PC-9 (cell line): ENCODE data around the gene DGCR6L. TPM values are rescaled to one million over a fixed set of nuclear protein-coding genes. Genes with fewer than 3 reads are reported as not detected.
"Not testable (repeated sequence)": the region's sequence is repeated elsewhere in the genome, so short reads cannot be mapped to it uniquely, and the experiment has no call there.

Experiments used
- BruUV-seq: library from RNA; stranded (reverse); fragments of 400-500 nt; replicated peaks from 2 replicates; lab custom pipeline; 2021; lab: Mats Ljungman, UMichigan
- CTCF ChIA-PET: fragments of 300-600 bp; sonication (Branson Sonifier 250); formaldehyde crosslinking; loops from one replicate; lab custom pipeline; 2022; ENCODE audit warnings: antibody characterized with exemption; lab: Charles Lee
- POLR2A ChIA-PET: fragments of 300-600 bp; sonication (Branson Sonifier 250); formaldehyde crosslinking; loops from one replicate; lab custom pipeline; 2022; ENCODE audit warnings: antibody characterized with exemption; ENCODE audit not compliant: unreplicated experiment; lab: Charles Lee
- DNase-seq, 2 experiments: peaks; one replicate each; pipeline versions ENCODE4 v3.0.0 to v3.0.0-alpha.2; 2015 to 2022; ENCODE audit warnings: mixed read lengths in 1 of 2
- H2AFZ ChIP-seq: fragments of 200-600 bp; sonication (generic); 2 replicates; pipeline ENCODE4 v1.8.1; 2017; ENCODE audit warnings: antibody characterized with exemption
- H3F3A ChIP-seq: fragments of 200-600 bp; sonication (generic); 2 replicates; pipeline ENCODE4 v1.8.1; 2017; ENCODE audit warnings: antibody characterized with exemption, mild to moderate bottlenecking, low read depth; ENCODE audit not compliant: insufficient read depth
- H3K27ac ChIP-seq: fragments of 200-600 bp; sonication (generic); 2 replicates; pipeline ENCODE4 v1.6.1; 2016; ENCODE audit warnings: mixed run types
- H3K27me3 ChIP-seq: fragments of 200-600 bp; sonication (generic); 2 replicates; pipeline ENCODE4 v1.6.1; 2016; ENCODE audit warnings: low read depth, mixed run types; ENCODE audit not compliant: insufficient read depth
- H3K36me3 ChIP-seq: fragments of 200-600 bp; sonication (generic); 2 replicates; pipeline ENCODE4 v1.6.1; 2016; ENCODE audit warnings: low read depth, mixed run types
- H3K4me1 ChIP-seq: fragments of 200-600 bp; sonication (generic); replicated peaks from 2 replicates; pipeline ENCODE4 v1.6.1; 2016; ENCODE audit warnings: mixed run types; ENCODE audit not compliant: insufficient read depth
- H3K4me2 ChIP-seq: fragments of 200-600 bp; sonication (generic); 2 replicates; pipeline ENCODE4 v1.6.1; 2017; ENCODE audit warnings: mixed run types
- H3K4me3 ChIP-seq: fragments of 200-600 bp; sonication (generic); 2 replicates; pipeline ENCODE4 v1.6.1; 2016; ENCODE audit warnings: mixed run types
- H3K79me2 ChIP-seq: fragments of 200-600 bp; sonication (generic); 2 replicates; pipeline ENCODE4 v1.6.1; 2017; ENCODE audit warnings: low read depth, mixed run types
- H3K9me2 ChIP-seq: fragments of 200-600 bp; sonication (generic); 2 replicates; pipeline ENCODE4 v1.8.1; 2017; ENCODE audit warnings: mild to moderate bottlenecking; ENCODE audit not compliant: insufficient read depth
- H3K9me3 ChIP-seq: fragments of 200-600 bp; sonication (generic); 2 replicates; pipeline ENCODE4 v1.8.1; 2016; ENCODE audit warnings: low read depth; ENCODE audit not compliant: insufficient read depth
- H4K20me1 ChIP-seq: fragments of 200-600 bp; sonication (generic); 2 replicates; pipeline ENCODE4 v1.8.1; 2017; ENCODE audit not compliant: insufficient read depth
- EZH2 ChIP-seq: fragments of 200-600 bp; sonication (generic); IDR thresholded peaks from 2 replicates; pipeline ENCODE4 v1.8.0; 2017; ENCODE audit warnings: antibody characterized with exemption, low read depth
- intact Hi-C: fragments of 100-400 bp; cut with micrococcal nuclease; formaldehyde crosslinking; loops from one replicate; pipeline ENCODE4 v1.10.0; 2022; ENCODE audit not compliant: unreplicated experiment
- total RNA-seq: library from RNA; stranded (reverse); gene quantifications from 2 replicates; pipeline ENCODE4 v1.2.3, GENCODE V29; 2021
- TF ChIP-seq, protein P1 (sequence below): fragments of 200-600 bp; sonication (generic); conservative IDR thresholded peaks from 2 replicates; pipeline ENCODE4 v1.6.1; 2017; ENCODE audit warnings: mixed run types, antibody characterized with exemption, mild to moderate bottlenecking, moderate library complexity

Gene DGCR6L
- total RNA-seq, 1 experiment from 2014 or later, result 37.6 TPM

DNA sequence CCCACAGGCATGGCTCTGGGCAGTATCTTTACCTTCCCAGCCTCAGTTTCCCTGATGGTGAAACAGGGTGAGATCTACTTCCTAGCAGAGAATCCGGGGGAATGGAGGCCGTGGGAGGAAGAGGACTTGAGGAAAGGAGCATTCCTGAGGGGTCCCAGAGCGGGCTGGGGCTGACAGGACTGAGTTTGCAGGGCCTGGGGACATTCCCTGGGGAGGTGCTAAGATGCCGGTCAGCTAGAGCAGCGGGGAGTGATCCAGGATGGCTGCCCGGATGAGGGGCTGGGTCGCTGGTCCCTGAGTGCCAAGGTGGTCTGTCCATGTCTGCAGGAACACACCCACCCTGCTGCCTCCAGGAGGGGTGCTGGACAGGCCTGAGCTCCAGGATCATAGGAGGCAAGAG lies 43.4 kb downstream of the DGCR6L start:
- Histone ChIP-seq H3K27ac (no peak overlapping the region), H2AFZ (no peak overlapping the region), H3K36me3 (no peaks in the 10 kb centered on the region), H3K4me2 (no peak overlapping the region), H4K20me1 (no peaks in the 10 kb centered on the region), H3K4me3 (no peak overlapping the region), H3F3A (no peaks in the 10 kb centered on the region), H3K9me3 (no peaks in the 10 kb centered on the region), H3K4me1 (no peaks in the 10 kb centered on the region), H3K9me2 (no peaks in the 10 kb centered on the region), H3K27me3 (no peaks in the 10 kb centered on the region), H3K79me2 (no peaks in the 10 kb centered on the region)
- ChIA-PET CTCF (no interaction called here), POLR2A (no interaction called here)
- DNase-seq, result no peak
- TF ChIP-seq, protein P1, sequence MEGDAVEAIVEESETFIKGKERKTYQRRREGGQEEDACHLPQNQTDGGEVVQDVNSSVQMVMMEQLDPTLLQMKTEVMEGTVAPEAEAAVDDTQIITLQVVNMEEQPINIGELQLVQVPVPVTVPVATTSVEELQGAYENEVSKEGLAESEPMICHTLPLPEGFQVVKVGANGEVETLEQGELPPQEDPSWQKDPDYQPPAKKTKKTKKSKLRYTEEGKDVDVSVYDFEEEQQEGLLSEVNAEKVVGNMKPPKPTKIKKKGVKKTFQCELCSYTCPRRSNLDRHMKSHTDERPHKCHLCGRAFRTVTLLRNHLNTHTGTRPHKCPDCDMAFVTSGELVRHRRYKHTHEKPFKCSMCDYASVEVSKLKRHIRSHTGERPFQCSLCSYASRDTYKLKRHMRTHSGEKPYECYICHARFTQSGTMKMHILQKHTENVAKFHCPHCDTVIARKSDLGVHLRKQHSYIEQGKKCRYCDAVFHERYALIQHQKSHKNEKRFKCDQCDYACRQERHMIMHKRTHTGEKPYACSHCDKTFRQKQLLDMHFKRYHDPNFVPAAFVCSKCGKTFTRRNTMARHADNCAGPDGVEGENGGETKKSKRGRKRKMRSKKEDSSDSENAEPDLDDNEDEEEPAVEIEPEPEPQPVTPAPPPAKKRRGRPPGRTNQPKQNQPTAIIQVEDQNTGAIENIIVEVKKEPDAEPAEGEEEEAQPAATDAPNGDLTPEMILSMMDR, result no peak
- TF ChIP-seq EZH2, result no peak
- BruUV-seq, result no TSS peak
- intact Hi-C loops, result no loop called here

DNA sequence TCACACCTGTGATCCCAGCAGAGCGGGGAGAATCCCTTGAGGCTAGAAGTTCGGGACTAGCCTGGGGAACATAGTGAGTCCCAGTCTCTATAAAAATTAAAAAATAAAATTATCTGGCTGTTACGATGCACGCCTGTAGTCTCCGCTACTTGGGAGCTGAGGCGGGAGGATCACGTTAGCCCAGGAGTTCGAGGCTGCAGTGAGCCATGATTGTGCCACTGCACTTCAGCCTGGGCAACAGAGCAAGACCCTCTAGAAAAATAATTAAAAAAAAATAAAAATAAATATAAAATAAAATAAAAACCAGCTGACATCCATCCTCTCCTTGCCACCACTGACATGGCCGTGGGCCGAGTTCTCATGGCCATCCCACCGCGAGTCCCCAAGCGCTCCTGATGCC lies 44.0 kb downstream of the DGCR6L start:
- Histone ChIP-seq H3K9me3 (no peaks in the 10 kb centered on the region), H2AFZ (no peak overlapping the region), H3K4me2 (no peak overlapping the region), H3K27me3 (no peaks in the 10 kb centered on the region), H4K20me1 (no peaks in the 10 kb centered on the region), H3K4me3 (no peak overlapping the region), H3K9me2 (no peaks in the 10 kb centered on the region), H3K4me1 (no peaks in the 10 kb centered on the region), H3K36me3 (no peaks in the 10 kb centered on the region), H3F3A (no peaks in the 10 kb centered on the region), H3K79me2 (no peaks in the 10 kb centered on the region), H3K27ac (no peak overlapping the region)
- ChIA-PET CTCF (no interaction called here), POLR2A (no interaction called here)
- BruUV-seq, result no TSS peak
- intact Hi-C loops, result no loop called here
- TF ChIP-seq EZH2, result no peak
- TF ChIP-seq, protein P1, result no peak
- no peak for DNase-seq

DNA sequence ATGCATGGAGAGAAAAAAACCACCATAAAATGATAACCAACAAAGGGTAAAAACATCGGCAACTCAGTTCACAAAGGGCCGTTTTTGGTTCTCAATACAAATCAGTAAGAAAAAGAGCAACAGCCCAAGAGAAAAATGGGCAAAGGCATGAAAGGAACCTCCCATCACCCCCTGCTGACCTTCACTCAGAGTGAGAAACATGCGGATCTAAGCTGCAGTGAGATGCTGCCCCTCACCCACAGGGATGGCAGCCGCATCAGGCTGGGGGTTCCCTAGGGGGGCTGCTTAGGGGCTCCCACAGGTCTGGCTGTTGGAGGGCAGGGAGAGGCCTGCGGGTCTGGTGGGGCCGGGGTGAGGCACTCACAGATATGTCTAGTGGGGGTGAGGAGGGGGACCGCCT lies 44.5 kb downstream of the DGCR6L start:
- H3K9me2 ChIP-seq, BruUV-seq, H3K27ac ChIP-seq, H3K4me3 ChIP-seq, H3F3A ChIP-seq, DNase-seq, H4K20me1 ChIP-seq, H3K9me3 ChIP-seq, H3K36me3 ChIP-seq, H3K79me2 ChIP-seq, POLR2A ChIA-PET, intact Hi-C loops, H2AFZ ChIP-seq, H3K27me3 ChIP-seq, CTCF ChIA-PET, H3K4me2 ChIP-seq, H3K4me1 ChIP-seq: not testable (repeated sequence)

DNA sequence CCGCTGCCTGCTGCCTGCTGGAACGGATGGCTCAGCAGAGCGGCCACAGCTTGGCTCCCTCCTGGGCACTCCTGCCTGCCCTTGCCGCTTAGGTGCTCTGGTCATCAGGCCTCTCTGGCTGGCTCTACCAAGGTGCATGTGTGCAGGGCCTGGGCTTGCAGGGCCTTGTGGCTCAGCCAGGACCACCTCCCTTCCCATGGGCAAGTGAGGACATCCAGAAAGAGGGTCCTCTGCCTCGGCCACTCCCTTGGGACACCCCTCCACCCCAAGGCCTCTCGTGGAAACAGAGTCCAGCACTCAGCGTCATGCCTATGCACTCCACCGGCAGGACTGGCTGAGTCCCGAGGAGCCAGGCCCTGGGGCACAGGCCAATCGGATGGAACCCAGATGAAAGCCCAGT lies 45.5 kb downstream of the DGCR6L start:
- H3K9me2 ChIP-seq, H3K36me3 ChIP-seq, CTCF ChIA-PET, H3K27ac ChIP-seq, H3K4me3 ChIP-seq, DNase-seq, BruUV-seq, H2AFZ ChIP-seq, H3F3A ChIP-seq, H3K4me1 ChIP-seq, H3K27me3 ChIP-seq, H4K20me1 ChIP-seq, intact Hi-C loops, H3K9me3 ChIP-seq, H3K79me2 ChIP-seq, H3K4me2 ChIP-seq, POLR2A ChIA-PET: not testable (repeated sequence)
